Left renal pelvis (tissue), 4 donors: ENCODE data around the gene TNK1. TPM values are rescaled to one million over a fixed set of nuclear protein-coding genes. Genes with fewer than 3 reads are reported as not detected.

Experiments used
- DNase-seq, 4 donors: peaks; one replicate each; pipeline ENCODE4 v3.0.0-alpha.2; 2013; ENCODE audit warnings: low read depth in 4 of 4, low spot score in 3 of 4
- polyA plus RNA-seq, 4 donors: library from polyadenylated mRNA; unstranded; fragments of 120-200 nt; gene quantifications; one replicate each; pipeline ENCODE4 v1.2.1, GENCODE V29; 2013; ENCODE audit not compliant: insufficient read length in 4 of 4

Gene TNK1
- polyA plus RNA-seq, 4 donors, result 1.00 to 6.1 (median 5.2) TPM

DNA sequence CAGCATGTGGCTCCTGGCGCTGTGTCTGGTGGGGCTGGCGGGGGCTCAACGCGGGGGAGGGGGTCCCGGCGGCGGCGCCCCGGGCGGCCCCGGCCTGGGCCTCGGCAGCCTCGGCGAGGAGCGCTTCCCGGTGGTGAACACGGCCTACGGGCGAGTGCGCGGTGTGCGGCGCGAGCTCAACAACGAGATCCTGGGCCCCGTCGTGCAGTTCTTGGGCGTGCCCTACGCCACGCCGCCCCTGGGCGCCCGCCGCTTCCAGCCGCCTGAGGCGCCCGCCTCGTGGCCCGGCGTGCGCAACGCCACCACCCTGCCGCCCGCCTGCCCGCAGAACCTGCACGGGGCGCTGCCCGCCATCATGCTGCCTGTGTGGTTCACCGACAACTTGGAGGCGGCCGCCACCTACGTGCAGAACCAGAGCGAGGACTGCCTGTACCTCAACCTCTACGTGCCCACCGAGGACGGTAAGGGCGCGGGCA is 27.4 kb downstream of the TNK1 start:
- no peak for DNase-seq

DNA sequence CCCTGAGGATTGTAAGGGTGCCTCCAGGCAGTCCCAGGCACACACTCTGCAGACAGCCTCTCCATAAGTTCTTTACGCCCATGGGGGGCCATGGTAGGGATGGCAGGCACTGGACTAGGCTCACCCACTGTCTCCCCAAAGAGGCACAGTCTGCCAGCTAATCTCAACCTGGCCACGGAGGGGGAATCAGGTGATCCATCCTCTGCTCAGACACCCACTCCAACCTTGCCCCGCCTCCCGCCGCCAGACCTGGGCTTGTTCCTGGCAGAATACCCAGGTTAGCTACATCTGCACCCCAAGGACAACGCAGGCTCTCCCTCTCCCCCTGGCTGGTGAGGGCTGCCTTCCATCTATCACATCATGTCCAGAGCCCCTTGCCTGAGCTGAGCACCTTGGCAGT is 28.0 kb downstream of the TNK1 start:
- no peak for DNase-seq

DNA sequence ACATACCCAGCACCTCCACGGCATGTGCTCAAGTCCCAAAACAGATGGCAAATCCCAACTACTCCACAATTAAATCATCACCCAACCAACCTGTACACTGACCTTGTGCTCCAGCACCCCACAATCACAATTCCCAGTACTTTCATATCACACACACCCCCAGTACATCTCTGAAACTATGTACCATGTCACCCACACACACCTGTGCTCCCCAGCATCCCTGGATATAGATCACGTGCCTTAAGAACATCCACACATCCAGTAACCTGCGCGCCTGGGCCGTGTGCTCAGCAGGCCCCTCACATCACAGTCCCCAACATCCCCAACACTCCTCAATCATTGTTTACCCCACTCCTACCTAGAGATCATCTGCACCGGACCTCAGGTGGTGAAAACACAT is 28.8 kb downstream of the TNK1 start:
- DNase-seq, result no peak

DNA sequence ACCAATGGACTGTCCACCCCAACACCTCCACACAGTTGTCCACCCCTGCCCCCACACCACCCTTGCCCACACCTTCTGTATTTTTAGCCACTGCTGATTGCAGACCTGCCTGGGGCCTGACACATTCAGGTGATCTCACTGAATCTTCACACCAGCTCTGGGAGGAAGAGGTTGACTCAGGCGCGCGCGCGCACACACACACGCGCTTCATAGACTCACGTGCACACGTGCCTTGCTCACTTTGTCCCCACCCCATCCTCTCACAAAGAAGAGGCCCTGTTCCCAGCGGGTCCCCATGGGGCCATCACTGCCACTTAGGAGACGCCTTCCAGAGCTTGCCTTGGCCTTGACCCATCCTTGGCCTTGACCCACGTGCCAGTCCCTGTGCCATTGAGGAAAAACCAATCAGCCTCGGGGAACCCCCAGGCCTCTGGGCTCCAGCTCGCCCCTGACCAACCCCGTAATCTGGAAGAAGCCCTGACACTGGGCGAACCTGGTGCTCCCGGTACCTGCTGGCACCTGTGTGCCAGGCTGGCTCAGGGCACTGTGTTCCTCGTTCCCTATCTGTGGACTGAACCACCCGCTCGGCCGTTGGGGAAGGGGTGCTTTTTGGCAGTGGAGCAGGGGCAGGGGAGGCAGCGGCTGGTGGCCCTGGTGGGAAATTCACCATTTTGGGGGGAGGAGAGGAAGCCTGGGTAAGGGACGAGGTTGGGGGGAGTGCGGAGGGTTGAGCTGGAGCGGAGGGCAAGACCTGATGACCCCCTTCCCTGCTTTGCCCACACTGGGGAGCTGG is 29.9 kb downstream of the TNK1 start:
- no peak for DNase-seq

DNA sequence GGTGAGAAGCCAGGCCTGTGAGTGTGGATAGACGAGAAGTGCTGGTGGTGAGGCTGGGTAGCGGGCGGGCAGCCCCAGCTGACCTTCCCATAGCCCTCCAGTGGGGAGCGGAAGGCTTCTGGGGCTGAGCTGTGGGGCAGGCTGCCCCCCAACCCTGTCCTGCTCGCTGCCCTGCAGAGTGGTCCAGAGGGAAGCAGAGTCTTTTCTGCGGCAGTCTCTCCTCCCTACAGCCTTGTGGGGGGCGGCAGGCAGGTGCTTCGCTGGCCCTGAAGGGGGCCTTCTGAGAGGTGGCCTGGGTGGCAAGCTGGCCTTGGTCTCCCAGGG is 30.5 kb downstream of the TNK1 start:
- DNase-seq, result no peak

DNA sequence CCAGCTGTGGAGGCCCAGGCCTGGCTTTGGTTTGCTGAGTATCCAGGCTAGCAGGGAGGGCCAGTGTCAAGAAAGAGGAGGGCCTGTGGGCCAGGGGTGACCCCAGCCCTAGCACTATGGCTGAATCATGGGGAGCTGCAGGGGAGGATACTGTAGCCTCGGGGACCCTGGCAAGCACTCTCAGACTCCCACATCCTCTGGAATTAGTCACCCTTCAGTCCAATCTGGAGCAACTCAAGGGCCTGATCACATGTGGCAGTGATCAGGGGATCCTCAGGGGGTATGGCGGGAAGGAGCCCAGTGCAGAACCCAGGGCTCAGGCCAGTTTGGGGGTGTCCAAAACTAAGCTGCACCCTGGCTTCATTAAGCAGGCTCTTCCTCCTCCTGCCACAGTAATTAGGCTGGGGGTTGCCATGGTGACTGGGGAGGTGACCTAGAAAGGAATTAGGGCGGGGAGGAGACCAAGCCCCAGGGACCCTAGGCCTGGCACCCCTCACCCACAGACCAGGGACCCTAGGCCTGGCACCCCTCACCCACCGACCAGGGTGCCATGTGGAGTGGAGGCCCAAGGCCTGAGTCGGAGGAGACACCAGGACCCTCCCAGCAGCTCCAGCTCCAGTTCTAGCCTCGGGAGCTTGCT is 32.6 kb downstream of the TNK1 start:
- no peak for DNase-seq

DNA sequence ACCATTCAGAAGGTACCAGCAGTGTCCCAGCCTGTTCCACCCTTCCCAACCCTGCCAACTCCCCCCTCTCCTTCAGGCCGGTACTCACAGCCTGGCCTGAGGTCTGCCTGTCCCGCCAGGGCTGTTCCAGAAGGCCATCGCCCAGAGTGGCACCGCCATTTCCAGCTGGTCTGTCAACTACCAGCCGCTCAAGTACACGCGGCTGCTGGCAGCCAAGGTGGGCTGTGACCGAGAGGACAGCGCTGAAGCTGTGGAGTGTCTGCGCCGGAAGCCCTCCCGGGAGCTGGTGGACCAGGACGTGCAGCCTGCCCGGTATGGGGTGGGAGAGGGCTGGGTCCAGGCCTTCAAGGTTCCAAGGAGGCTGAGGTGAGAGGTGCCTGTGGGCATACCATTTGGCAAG is 33.9 kb downstream of the TNK1 start:
- no peak for DNase-seq

DNA sequence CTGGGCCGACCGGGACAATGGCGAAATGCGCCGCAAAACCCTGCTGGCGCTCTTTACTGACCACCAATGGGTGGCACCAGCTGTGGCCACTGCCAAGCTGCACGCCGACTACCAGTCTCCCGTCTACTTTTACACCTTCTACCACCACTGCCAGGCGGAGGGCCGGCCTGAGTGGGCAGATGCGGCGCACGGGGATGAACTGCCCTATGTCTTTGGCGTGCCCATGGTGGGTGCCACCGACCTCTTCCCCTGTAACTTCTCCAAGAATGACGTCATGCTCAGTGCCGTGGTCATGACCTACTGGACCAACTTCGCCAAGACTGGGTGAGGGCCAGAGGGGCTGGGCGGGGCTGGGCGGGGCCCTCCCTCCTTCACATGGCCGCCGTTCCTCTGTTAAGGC is 34.9 kb downstream of the TNK1 start:
- no peak for DNase-seq

DNA sequence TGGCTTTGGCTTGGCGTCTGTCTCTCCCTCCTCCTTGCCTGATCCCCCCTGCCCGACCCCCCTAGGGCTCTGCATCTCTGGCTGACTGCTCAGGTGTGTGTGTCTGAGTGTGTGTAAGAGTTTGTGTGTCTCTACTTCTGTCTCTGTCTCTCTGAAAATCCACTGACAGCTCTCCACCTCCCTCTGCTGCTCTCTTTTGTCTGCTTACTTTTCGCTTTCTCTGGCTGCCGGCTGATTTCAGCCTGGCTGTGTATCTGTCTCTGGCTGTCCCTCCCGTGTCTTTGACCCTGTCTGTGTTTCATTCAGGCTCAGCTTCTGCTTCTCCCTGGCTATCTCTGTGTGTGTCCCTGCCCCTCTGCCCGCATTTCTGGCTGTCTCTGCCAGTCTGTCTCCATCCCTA is 35.4 kb downstream of the TNK1 start:
- DNase-seq, result no peak

DNA sequence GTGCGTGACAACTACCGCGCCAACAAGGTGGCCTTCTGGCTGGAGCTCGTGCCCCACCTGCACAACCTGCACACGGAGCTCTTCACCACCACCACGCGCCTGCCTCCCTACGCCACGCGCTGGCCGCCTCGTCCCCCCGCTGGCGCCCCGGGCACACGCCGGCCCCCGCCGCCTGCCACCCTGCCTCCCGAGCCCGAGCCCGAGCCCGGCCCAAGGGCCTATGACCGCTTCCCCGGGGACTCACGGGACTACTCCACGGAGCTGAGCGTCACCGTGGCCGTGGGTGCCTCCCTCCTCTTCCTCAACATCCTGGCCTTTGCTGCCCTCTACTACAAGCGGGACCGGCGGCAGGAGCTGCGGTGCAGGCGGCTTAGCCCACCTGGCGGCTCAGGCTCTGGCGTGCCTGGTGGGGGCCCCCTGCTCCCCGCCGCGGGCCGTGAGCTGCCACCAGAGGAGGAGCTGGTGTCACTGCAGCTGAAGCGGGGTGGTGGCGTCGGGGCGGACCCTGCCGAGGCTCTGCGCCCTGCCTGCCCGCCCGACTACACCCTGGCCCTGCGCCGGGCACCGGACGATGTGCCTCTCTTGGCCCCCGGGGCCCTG is 36.3 kb downstream of the TNK1 start:
- DNase-seq, result no peak

DNA sequence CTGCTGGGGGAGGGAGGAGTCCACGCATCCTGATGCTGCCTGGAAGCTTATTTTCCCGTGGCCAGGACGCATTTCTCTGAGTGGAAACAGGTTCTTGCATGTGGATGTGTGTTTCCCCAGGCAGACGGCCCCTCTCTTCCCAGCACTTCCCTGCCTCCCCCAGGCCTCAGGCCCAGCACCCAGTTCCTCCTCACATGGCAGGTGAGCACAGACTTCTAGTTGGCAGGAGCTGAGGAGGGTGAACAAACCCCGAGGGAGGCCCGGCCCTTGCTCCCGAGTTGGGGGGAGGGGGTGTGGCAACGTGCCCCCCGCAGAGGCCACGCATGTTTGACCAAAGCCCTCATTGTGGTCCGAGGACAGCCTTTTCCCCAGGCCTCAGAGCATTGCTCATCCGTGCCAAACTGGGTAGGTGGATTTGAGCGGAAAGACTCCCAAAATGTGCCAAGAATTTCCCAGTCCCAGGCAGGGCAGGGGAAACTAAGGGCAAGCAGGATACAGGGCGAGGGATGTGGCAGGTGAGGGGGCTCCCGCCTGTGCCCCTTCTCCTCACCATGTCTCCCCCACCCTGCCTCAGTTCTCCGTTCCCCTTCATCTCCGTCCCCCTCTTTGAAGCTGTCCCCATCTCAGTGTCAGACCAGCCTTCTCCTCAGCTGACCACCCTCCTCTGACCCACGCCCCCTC is 37.7 kb downstream of the TNK1 start:
- no peak for DNase-seq

DNA sequence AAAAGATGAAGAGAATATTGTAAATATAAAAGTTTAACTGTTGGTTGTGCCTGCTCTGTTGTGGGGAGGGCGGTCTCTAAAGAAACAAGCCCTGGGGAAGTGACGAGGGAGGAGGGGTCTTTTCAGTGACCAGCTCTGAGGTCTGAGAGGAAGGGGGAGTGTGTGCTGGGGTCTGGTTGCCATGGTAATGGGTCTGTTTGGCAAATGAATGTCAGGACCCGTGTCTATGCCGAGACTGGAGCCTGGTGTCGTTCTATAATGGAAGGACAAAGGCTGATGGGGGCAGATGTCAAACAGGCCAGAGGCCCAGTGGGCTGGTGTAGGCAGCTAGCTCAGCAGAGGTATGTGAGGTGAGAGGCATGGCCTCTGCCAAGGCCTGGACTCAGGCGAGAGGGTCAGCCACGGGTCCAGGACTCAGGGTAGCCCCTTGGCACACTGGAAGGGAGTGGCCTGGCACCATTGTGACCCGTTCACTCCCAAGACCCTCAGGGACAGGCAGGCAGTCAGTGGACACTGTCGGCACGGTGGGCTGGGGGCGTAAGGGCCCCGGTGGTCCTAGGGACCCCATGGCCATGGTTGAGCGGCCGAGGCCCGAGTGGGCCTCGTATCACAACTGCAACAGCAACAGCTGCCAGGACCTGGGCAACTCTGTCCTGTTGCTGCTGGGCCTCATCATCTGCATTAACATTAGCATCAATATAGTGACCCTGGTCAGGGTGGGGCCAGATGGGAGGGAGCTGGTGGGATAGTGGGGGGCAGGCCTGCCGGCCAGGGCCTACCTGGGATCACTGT is 39.1 kb downstream of the TNK1 start, which contains the start of gene SPEM1:
TSS of gene SPEM1 (plus strand) at position 506 of the 792 bp plus-strand sequence. CDS start at position 567, 61 bp downstream.
- DNase-seq, result no peak

DNA sequence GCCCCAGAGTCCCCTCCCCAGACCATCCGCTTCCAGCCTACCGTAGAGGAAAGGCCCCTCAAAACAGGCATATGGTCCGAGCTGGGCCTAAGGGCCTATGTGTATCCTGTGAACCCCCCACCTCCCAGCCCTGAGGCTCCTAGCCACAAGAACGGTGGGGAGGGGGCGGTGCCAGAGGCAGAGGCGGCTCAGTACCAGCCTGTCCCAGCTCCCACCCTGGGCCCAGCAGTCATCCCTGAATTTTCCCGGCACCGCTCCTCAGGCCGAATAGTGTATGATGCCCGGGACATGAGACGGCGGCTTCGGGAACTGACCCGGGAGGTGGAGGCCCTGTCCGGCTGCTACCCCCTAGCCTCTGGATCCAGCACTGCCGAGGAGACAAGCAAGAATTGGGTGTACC is 40.3 kb downstream of the TNK1 start:
- DNase-seq, result no peak

DNA sequence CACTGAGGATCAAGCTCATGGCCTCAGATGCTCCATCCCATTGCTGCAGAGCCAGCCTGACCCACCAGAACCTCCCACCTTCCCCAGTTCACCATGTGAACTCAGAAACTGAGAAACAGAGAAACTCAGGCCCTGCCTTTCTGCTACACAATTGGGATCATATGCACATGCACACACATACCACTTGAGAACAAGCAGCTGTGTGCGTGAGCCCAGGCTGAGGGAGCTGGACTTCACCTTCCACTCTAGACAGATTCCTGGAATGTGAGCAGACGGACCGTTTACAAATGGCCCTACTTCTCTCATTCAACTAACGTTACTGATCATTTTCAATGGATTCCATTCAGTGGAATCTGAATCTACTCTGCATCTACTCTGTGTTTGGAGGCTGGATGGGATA is 42.8 kb downstream of the TNK1 start:
- no peak for DNase-seq

DNA sequence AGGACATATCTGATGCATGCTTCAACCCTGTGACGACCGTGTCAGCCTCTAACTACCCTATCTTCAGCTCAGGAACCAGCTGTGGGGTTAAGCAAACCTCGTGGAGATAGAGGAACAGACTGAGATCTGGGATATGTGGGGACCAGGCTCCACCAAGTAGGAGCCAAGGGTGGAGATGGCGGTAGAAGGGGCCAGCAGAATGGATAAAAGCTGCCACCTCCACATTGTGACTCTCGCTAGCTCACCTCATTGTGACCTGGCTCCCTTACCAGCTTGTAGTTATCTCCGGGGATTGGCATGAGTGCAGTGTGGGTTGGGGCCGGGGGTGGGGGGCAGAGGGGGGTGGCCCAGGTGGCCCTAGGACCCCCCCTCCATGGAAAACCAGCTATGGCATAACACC is 44.4 kb downstream of the TNK1 start, which contains the start of gene SPEM2:
TSS of gene SPEM2 (plus strand) at position 301 of the 400 bp plus-strand sequence. CDS start at position 374, 73 bp downstream.
- no peak for DNase-seq

DNA sequence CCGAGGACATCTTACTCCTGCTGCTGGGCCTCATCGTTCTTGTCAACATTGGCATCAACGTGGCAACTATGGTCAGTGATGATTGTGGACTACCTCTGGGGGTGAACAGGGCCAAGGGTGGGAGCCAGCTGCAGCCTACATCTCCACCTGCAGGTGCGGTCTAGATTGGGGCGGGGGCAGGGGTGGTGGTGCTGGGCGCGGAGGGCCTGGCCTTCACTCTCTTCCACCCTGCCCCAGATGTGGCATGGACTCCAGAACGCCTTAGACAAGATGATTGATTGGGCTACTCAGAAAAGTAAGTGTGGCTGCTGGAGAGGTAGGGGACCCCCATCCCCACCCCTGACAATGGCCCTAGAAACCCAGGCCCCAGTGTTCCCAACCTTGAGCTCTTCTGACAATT is 44.9 kb downstream of the TNK1 start:
- DNase-seq, result no peak

DNA sequence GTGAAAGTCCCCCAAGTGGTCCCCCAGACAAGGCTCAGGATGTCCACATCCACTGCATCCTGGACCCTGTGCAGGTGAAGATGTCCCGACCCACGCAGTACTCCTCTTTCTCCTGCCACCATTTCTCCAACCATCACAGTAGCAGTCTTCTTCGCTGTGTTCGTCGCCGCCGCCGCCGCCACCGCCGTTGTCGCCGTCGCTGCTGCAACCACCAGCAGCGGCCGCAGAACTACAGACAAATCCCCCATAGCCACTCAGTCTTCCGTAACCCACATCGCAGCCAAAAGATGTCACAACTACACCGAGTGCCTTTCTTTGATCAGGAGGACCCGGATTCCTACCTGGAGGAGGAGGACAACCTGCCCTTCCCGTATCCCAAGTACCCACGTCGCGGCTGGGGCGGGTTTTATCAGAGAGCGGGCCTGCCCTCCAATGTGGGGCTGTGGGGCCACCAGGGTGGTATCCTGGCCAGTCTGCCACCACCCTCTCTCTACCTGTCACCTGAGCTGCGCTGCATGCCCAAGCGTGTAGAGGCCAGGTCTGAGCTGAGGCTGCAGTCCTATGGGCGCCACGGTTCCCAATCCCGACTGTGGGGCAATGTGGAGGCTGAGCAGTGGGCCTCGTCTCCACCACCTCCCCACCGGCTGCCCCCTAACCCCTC is 45.4 kb downstream of the TNK1 start:
- no peak for DNase-seq

DNA sequence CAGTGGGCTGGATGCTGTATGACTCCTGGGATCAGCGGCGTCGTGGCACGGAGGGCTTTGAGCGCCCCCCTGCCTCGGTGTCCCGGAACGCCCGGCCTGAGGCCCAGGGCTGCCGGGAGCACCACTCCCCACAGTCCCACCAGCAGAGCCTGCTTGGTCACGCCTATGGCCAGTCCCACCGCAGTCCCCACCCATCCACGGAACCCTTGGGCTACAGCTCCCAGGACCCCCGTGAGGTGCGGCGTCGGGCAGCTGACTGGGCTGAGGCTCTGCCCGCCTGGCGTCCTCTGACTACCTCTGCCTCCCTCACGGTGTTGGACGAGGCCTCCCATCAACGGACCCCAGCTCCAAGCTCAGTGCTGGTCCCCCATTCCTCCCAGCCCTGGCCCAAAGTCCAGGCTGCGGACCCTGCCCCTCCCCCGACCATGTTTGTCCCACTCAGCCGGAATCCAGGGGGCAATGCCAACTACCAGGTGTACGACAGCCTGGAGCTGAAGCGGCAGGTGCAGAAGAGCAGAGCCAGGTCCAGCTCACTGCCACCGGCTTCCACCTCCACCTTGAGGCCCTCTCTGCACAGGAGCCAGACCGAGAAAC is 46.1 kb downstream of the TNK1 start:
- no peak for DNase-seq

DNA sequence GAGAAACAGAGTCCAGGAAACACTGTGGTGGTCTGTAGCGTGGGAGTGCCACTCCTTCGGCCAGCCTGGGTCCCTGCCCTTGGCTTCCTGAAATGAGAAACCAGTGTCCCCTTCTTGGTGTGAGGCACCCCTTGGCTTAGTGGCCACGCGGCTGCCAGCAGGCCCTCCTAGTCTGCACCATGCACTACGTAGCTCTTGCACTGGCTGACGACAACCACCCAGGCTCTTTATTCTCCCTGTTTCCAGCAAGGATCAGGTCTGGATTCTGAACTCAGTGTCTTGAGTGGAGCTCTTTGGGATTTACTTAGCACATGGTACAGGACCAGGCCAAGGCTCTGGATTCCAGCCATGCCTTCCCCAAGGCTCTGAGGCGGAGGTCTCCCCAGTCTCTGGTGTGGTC is 46.7 kb downstream of the TNK1 start:
- no peak for DNase-seq

DNA sequence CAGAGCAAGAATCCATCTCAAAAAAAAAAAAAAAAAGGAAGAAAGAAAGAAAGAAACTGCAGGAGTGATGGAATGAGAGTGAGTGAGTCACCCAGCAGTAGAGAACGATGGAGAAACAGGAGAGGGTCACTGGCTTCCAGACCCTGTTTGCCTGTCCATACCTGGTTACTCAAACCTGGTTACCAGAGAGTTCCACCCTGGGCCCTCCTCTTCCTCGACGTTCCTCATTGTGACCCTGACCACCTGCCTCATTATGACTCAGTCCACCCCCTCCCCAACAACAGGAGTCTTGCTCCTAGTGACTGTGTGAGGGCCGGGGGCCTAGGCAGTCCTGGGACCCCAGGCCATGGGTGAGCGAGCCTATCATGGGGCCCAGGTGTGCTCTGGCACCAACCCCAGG is 47.7 kb downstream of the TNK1 start, which contains the start of gene SPEM3:
TSS of gene SPEM3 (plus strand) at position 301 of the 400 bp plus-strand sequence. CDS start at position 347, 46 bp downstream.
- DNase-seq, result no peak
